T-helper 1 cell (primary cell): ENCODE data around the gene RSAD2.
"Not testable (repeated sequence)": the region's sequence is repeated elsewhere in the genome, so short reads cannot be mapped to it uniquely, and the experiment has no call there.

Experiments
- DNase-seq, 5 donors: peaks; one replicate each; pipeline ENCODE4 v3.0.0-alpha.2; 2012 to 2020

Gene RSAD2

GRCh38 chr2:6928452-6928851 lies 50.9 kb downstream of the RSAD2 start:
- DNase-seq = no peak

- no peak for DNase-seq
These were observed 51.7 kb downstream of the RSAD2 start for GRCh38 chr2:6929196-6929819.

GRCh38 chr2:6930923-6931647 lies 53.5 kb downstream of the RSAD2 start:
- DNase-seq = no peak

DNA sequence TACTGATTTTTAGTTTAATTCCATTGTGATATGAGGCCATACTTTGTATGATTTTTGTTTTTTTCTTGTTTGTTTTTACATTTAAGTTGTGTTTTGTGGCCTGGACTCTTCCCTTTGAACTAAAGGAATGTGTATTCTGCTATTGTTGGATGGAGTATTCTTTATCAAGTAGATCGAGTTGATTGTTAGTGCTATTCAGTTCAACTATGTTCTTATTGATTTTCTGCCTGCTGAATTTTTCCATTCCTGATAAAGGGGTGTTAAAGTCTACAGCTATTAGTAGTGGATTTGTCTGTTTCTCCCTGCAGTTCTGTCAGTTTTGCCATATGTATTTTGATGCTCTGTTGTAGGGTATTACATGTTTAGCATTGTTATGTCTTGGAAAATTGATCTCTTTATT lies 54.2 kb downstream of the RSAD2 start:
- no peak for DNase-seq

- DNase-seq = no peak
These were observed 54.6 kb downstream of the RSAD2 start for GRCh38 chr2:6932206-6932605.

GRCh38 chr2:6932828-6933227 lies 55.3 kb downstream of the RSAD2 start:
- no peak for DNase-seq

GRCh38 chr2:6933911-6934310 lies 56.3 kb downstream of the RSAD2 start:
- no peak for DNase-seq

- no peak for DNase-seq
These were observed 56.8 kb downstream of the RSAD2 start for GRCh38 chr2:6934345-6934744.

- no peak for DNase-seq
These were observed 57.4 kb downstream of the RSAD2 start for GRCh38 chr2:6934758-6935651.

DNA sequence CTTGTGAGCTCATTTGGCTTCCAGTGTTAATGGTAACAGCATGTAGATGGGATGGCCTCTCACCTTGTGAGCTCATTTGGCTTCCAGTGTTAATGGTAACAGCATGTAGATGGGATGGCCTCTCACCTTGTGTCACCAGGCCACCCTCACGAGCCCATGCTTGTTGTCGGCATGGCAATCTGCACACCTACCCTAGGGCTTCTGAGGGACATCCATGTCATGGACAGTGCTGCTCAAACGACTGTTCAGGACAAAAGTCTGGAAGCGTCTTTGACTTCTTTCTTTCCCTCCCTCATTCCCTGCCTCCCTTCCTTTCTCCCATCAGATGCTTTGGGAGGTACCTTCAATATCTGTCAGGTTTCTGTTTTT lies 58.1 kb downstream of the RSAD2 start:
- not testable (repeated sequence) for DNase-seq

- DNase-seq = no peak
These were observed 59.6 kb downstream of the RSAD2 start for GRCh38 chr2:6937157-6937556.

GRCh38 chr2:6937582-6937981 lies 60.0 kb downstream of the RSAD2 start:
- DNase-seq = no peak

DNA sequence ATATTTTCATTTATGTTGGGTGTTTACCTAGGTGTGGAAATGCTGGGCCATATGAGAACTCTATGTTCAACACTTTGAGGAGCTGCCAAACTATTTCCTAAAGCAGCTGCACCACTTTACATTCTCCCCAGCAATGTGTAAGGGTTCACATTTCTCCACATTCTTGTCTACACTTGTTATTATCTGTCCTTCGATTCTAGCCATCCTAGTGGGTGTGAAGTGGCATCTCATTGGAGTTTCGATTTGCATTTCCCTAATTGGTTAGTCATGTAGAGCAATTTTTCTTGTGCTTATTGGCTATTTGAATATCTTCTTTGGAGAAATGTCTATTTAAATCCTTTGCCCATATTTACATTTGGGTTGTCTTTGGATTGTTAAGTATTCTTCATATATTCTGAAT lies 61.5 kb downstream of the RSAD2 start:
- no peak for DNase-seq

GRCh38 chr2:6940820-6941219 lies 63.2 kb downstream of the RSAD2 start:
- DNase-seq = no peak

GRCh38 chr2:6941299-6942046 lies 63.9 kb downstream of the RSAD2 start:
- DNase-seq = no peak

GRCh38 chr2:6942848-6943247 lies 65.3 kb downstream of the RSAD2 start:
- no peak for DNase-seq

DNA sequence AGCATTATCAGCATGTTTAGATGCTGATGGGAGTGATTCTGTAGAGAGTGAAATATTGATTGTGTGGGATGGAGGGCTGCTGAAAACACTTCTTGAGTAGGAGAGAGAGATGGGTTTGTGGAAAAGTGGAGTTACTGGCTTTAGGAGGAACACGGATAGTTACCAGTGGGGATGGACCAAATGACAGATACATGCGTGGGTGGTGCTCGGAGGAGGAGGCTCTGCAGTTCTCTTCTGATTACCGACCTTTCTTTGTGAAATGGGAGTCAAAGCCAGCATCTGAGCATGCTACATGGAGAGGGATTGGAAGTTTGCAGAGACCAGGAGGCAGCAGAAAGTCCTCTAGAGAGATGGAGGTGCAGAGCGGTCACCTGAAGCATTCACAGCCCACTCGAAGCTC lies 65.9 kb downstream of the RSAD2 start:
- DNase-seq = no peak

DNA sequence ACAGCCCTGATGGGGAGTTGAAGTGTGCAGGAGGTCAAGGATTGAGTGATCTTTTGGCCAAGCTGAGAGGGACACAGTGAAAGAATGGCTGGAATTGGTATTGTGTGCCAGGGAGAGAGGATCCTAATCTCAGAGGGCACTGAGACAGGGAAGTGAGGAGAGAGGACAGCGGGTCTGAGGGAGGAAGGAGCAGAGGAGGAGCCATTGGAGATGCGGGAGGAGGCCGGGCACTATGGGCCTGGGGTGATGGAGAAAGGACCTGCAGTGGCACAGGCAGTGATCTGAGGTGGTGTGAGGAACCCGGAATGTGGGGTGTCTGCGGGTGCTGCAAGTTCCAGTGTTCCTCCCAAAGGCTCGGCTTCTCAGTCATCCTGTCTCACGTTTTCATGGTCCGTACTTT lies 66.4 kb downstream of the RSAD2 start:
- DNase-seq = no peak

GRCh38 chr2:6944555-6944954 lies 67.0 kb downstream of the RSAD2 start:
- DNase-seq = no peak

DNA sequence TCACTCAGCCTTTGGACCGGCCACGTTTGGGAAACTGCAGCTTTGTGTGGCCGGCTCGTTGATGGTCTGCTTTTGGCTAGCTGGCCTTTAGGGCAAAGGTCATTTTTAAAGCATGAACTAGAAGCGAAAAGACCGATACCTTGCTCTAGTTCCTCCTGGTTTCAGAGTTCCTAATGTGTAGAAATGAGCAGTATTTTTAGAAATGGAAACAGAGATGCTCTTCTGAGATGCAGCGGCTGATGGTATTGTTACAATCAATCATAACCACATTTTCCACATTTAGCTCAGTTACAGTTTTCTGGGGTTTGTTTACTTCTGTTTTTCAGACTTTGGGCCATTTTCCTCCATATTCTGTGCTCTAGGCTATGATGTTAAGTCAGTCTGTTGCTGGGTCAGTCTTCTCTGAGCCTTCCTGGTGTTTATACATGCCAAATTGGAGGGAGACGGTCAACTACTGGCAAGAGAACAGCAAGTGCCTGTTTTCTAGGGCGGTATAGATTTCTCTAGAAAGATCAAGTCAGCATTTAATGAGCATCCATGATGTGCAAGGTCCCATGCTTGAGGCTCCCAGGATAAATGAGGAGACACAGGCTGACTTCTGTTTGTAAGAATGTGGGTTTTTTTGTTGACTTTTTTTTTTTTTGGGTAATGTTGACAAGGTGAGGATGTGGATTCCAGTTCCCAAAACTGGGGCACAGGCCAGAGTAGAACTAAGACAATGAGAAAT lies 67.7 kb downstream of the RSAD2 start:
- no peak for DNase-seq

DNA sequence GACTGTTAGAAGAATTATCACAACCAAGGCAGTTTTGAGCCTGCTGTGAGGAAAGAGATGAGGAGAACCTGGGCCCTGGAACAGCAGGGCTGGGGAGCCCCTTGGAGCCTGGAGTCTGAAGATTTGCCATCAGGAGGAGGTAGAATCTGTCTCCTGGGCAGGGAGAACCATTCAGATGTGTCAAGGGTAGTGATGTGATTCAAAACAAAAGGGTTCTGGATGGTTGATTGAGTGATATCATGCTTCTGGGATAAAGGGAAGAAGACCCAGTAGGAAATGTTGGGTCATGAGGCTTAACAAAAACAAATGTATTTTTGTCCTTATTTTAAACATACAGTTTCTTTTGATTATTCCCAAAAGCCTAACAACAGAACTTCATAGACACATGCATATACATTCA lies 68.2 kb downstream of the RSAD2 start:
- no peak for DNase-seq

DNA sequence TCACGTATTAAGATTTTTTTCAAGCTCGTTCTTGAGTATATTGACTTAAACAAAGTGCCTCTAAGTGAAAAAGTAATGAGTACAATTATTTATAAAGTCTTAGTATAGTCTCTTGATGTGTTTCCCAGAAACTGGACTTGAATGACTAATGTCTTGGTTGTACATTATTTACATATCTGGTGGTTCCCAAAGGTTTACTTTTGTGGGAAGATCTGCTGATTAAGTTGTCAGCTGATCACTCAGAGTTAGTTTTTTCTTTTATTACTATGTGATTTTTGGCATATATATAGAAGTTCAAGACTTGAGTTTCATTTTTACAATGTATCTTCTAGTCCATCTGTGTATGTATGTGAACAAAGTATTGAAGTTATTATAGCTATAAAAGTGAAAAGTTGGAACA lies 69.1 kb downstream of the RSAD2 start:
- no peak for DNase-seq
